GM19324 (cell line): ENCODE data around the gene VAV1.
"Not testable (repeated sequence)": the region's sequence is repeated elsewhere in the genome, so short reads cannot be mapped to it uniquely, and the experiment has no call there.

ENCODE experiments used
- ATAC-seq: cut with Tn5 transposase; IDR thresholded peaks from one replicate; pipeline ENCODE4 v1.9.1; 2021; ENCODE audit warnings: mild to moderate bottlenecking, moderate library complexity; ENCODE audit not compliant: unreplicated experiment, low FRiP score

VAV1 gene

DNA sequence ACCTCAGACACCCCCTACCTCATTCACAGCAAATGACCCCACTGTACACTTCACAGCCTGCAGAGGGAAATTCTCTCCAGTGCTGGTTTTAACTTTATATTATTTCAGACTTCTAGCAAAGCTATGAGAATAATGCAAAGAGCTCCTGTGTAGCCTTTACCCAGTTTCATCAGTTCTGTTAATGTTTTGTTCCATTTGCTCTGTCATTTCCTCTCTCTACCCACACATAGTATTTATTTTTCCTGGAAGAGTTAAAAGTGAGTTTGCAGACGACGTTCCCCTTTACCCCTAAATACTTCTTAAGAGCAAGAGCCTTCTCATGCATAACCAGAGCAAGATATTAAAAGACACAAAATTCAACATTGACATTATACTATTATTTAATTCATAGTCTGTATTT, 65.0 kb downstream of the VAV1 start:
- no peak for ATAC-seq

- no peak for ATAC-seq
These were observed 65.7 kb downstream of the VAV1 start for GRCh38 chr19:6838062-6838655.

GRCh38 chr19:6842871-6843607, 70.5 kb downstream of the VAV1 start:
- no peak for ATAC-seq

- ATAC-seq, result no peak
These were observed 75.3 kb downstream of the VAV1 start for GRCh38 chr19:6847828-6848200.

- ATAC-seq, result no peak
These were observed 76.5 kb downstream of the VAV1 start for GRCh38 chr19:6848986-6849385.

- no peak for ATAC-seq
These were observed 77.4 kb downstream of the VAV1 start for GRCh38 chr19:6849876-6850275.

DNA sequence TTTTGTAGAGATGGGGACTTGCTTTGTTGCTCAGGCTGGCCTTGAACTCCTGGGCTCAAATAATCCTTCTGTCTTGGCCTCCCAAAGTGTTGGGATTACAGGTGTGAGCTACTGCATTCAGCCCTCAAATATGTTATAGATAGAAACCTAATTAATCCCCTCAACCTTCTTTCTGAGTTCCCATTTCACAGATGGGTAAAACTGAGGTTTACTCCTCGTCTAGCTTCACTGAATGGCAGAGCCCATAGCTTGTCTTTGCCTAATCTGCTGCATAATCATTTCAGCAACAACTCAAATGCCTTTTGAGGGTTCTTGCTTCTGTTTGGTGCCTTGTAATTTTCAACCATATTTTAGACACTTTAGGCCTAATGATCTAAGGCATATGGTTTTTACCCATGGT, 78.9 kb downstream of the VAV1 start:
- ATAC-seq, result no peak

GRCh38 chr19:6852001-6852400, 79.5 kb downstream of the VAV1 start:
- no peak for ATAC-seq

- ATAC-seq, result no peak
These were observed 81.4 kb downstream of the VAV1 start for GRCh38 chr19:6853868-6854267.

- no peak for ATAC-seq
These were observed 82.2 kb downstream of the VAV1 start for GRCh38 chr19:6854758-6855157.

DNA sequence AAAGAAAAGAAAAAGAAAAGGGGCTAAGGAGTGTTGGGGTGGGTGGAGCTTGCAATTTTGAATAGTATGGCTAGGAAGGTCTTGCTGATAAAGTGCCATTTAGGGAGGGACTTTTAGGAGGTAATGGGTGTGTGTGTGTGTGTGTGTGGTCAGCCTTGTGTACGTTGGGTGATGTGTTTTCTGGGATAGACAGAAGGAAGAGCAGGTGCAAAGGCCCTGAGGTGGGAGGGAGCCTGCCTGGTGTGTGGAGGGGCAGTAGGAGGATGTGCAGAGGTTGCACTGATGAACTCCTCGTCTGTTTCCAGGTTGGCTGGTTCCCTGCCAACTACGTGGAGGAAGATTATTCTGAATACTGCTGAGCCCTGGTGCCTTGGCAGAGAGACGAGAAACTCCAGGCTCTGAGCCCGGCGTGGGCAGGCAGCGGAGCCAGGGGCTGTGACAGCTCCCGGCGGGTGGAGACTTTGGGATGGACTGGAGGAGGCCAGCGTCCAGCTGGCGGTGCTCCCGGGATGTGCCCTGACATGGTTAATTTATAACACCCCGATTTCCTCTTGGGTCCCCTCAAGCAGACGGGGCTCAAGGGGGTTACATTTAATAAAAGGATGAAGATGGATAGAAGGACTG, 84.4 kb downstream of the VAV1 start:
- ATAC-seq, result no peak

DNA sequence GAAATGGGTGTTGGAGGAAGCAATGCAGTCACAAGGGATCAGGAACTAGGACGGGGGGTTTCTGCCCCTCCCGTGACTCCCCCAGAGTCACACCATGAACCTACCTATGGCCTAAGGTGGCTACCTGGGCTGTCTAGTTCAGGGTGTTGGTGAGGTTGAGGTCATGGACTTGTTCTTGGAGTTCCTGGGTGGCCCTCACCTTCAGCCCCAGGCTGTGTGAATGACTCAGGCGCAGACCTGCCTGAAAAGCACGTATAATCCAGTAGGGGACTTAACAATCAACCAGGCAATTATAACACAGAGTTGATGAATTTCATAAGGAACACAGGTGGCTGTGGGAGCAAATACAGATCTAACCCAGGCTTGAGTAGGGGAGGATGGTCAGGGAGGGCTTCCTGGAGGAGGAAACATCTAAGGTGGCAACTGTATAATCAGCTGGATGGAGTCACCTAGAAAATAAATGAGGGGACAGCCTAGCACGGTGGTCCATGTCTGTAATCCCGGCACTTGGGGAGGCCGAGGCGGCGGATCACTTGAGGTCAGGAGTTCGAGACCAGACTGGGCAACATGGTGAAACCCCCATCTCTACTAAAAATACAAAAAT, 89.3 kb downstream of the VAV1 start:
- no peak for ATAC-seq

GRCh38 chr19:6862673-6863078, 90.2 kb downstream of the VAV1 start:
- peak; percentile 59 for ATAC-seq

GRCh38 chr19:6864325-6864940, 91.9 kb downstream of the VAV1 start:
- ATAC-seq, result no peak

DNA sequence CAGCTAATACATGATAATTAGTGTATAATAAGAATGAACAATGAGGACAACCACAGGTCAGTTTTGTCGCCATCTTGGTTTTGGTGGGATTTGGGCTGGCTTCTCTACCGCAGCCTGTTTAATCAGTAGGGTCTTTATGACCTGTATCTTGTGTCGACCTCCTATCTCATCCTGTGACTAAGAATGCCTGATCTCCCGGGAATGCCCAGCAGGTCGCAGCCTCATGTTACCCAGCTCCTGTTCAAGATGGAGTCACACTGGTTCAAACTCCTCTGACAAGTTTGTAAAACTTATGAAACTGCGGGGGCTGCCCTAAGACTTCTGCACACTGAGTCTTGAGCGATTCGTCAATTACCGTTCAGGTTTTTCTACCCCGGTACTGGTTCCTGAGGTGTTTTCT, 93.3 kb downstream of the VAV1 start:
- no peak for ATAC-seq

GRCh38 chr19:6866741-6867151, 94.2 kb downstream of the VAV1 start:
- ATAC-seq, result no peak

GRCh38 chr19:6868351-6868750, 95.8 kb downstream of the VAV1 start:
- no peak for ATAC-seq

- not testable (repeated sequence) for ATAC-seq
These were observed 96.8 kb downstream of the VAV1 start for GRCh38 chr19:6869151-6869882.

GRCh38 chr19:6873708-6874431, 101.4 kb downstream of the VAV1 start:
- no peak for ATAC-seq

DNA sequence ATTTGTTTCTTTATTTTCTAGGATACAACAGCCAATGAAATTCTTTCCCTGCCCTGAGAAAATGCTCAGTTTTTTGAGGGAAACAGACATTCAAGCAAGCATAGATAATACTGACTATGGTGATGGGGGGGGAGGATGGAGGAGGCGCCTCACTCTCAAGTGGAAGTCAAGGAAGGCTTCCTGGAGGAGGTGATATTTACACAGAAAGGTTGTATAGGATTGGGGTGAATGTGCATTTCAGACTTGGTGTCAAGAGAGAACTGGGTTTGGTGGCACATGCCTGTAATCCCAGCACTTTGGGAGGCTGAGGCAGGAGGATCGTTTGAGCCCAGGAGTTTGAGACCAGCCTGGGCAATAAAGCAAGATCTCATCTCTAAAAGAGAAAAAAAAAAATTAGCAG, 102.7 kb downstream of the VAV1 start:
- ATAC-seq, result no peak
